Testis (tissue), 2 donors: Measurements from ENCODE around the gene TTC27.

Experiments used
- POLR2A ChIP-seq: fragments of 450-650 bp; IDR thresholded peaks from one replicate; pipeline ENCODE4 v1.6.1; 2017; ENCODE audit warnings: antibody characterized with exemption, mild to moderate bottlenecking, moderate library complexity
- TF ChIP-seq, protein P1 (sequence below), 3 experiments: fragments of 450-650 bp in 2 of 3; fragments of 200-600 bp in 1 of 3; sonication (generic) in 1 of 3; IDR thresholded peaks; one replicate each; pipeline ENCODE4 v1.5.1; 2016 to 2019; ENCODE audit warnings: antibody characterized with exemption in 3 of 3, mild to moderate bottlenecking in 2 of 3, moderate library complexity in 1 of 3

DNA sequence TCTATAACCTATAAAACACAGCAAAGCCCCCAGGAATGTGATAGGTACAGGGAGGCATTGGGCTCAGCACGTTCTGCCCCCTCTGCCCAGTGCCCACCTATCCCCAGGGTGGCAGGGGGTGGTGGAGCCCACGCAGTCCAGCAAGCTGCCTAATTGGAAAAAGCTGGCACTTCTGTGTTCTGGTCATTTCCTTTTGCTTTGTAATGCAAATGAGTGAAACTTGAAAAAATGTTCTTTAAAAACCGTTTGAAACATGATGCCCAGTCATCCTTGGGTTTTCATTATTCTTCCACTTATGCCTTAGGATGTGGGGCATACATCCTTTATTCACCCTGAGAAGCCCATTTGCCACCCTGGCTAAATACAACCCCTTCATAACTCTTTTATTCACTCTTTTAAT is 229.0 kb downstream of the TTC27 start:
- TF ChIP-seq, protein P1, sequence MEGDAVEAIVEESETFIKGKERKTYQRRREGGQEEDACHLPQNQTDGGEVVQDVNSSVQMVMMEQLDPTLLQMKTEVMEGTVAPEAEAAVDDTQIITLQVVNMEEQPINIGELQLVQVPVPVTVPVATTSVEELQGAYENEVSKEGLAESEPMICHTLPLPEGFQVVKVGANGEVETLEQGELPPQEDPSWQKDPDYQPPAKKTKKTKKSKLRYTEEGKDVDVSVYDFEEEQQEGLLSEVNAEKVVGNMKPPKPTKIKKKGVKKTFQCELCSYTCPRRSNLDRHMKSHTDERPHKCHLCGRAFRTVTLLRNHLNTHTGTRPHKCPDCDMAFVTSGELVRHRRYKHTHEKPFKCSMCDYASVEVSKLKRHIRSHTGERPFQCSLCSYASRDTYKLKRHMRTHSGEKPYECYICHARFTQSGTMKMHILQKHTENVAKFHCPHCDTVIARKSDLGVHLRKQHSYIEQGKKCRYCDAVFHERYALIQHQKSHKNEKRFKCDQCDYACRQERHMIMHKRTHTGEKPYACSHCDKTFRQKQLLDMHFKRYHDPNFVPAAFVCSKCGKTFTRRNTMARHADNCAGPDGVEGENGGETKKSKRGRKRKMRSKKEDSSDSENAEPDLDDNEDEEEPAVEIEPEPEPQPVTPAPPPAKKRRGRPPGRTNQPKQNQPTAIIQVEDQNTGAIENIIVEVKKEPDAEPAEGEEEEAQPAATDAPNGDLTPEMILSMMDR (IDR thresholded peaks at IDR 0.05), result no peak
- no peak for TF ChIP-seq POLR2A
